ENCODE results near the gene ATAD3B.

GRCh38 chr1:1541956-1542765, 70.6 kb downstream of the ATAD3B start:
- TF ChIP-seq CTCF (IDR thresholded peaks at IDR 0.05) (no peak), POLR2A (IDR thresholded peaks at IDR 0.05) (no peak)

Data from esophagus squamous epithelium (tissue), 4 donors.